H1 (cell line): ENCODE data around the gene GRM4. TPM values are rescaled to one million over a fixed set of nuclear protein-coding genes. Genes with fewer than 3 reads are reported as not detected.
A peak's percentile ranks its signal among the peaks of the same experiment; 100 is the strongest.

Source experiments
- CTCF ChIA-PET: fragments of 300-600 bp; sonication (Branson Sonifier 250); formaldehyde crosslinking; loops from one replicate; lab custom pipeline; 2021; ENCODE audit not compliant: partially characterized antibody; lab: Charles Lee
- POLR2A ChIA-PET: fragments of 300-600 bp; sonication (Branson Sonifier 250); formaldehyde crosslinking; loops from one replicate; lab custom pipeline; 2021; ENCODE audit warnings: inconsistent platforms; ENCODE audit not compliant: partially characterized antibody; lab: Charles Lee
- DNase-seq, 2 experiments: peaks; one replicate each; pipeline versions ENCODE4 v3.0.0 to v3.0.0-alpha.2; 2010 to 2022; ENCODE audit warnings: low spot score in 2 of 2, low read depth in 1 of 2, mixed read lengths in 1 of 2
- FAIRE-seq: peaks from 2 replicates; lab custom pipeline; 2011; peaks lifted over from hg19 to GRCh38; lab: Jason Lieb, UNC
- H2AFZ ChIP-seq: 2 replicates; pipeline ENCODE4 v1.8.1; 2012; ENCODE audit warnings: low read length, inconsistent platforms
- H2AK5ac ChIP-seq: 2 replicates; pipeline ENCODE4 v1.6.1; 2013; ENCODE audit warnings: low read depth, low read length
- H2BK120ac ChIP-seq: replicated peaks from 2 replicates; pipeline ENCODE3; 2013; ENCODE audit warnings: low read depth, low read length, inconsistent platforms
- H2BK12ac ChIP-seq: 2 replicates; pipeline ENCODE4 v1.6.1; 2013; ENCODE audit warnings: low read depth, low read length
- H2BK15ac ChIP-seq: 2 replicates; pipeline ENCODE4 v1.6.1; 2013; ENCODE audit warnings: low read length
- H2BK20ac ChIP-seq: 2 replicates; pipeline ENCODE4 v1.6.1; 2013; ENCODE audit warnings: low read length
- H2BK5ac ChIP-seq: 2 replicates; pipeline ENCODE4 v1.6.1; 2013; ENCODE audit warnings: low read depth, low read length
- H3K14ac ChIP-seq: 2 replicates; pipeline ENCODE4 v1.6.1; 2013; ENCODE audit warnings: inconsistent platforms; ENCODE audit not compliant: insufficient read length
- H3K18ac ChIP-seq: 2 replicates; pipeline ENCODE4 v1.6.1; 2013; ENCODE audit warnings: low read length; ENCODE audit errors: extremely low read depth
- H3K23ac ChIP-seq: 2 replicates; pipeline ENCODE4 v1.6.1; 2013; ENCODE audit warnings: inconsistent platforms; ENCODE audit not compliant: insufficient read length
- H3K23me2 ChIP-seq: 2 replicates; pipeline ENCODE4 v1.6.1; 2013; ENCODE audit warnings: low read depth, low read length
- H3K27ac ChIP-seq: 2 replicates; pipeline ENCODE4 v1.6.1; 2011; ENCODE audit warnings: low read depth, low read length, inconsistent platforms
- H3K27me3 ChIP-seq, 4 experiments: replicated peaks in 1 of 4; 1 replicate in 1 of 4; 2 replicates in 3 of 4; pipeline versions ENCODE4 v1.6.1 to v1.8.1; 2011 to 2013; ENCODE audit warnings: low read length in 3 of 4, mild to moderate bottlenecking in 3 of 4, inconsistent platforms in 2 of 4, mixed read lengths in 2 of 4, moderate library complexity in 1 of 4; ENCODE audit not compliant: control insufficient read depth in 3 of 4, insufficient read depth in 3 of 4; ENCODE audit errors: extremely low read depth in 1 of 4
- H3K36me3 ChIP-seq, 4 experiments: 2 replicates each; pipeline versions ENCODE4 v1.6.1 to v1.8.1; 2011 to 2013; ENCODE audit warnings: mild to moderate bottlenecking in 4 of 4, low read length in 3 of 4, moderate library complexity in 2 of 4, control low read depth in 1 of 4, inconsistent platforms in 1 of 4; ENCODE audit not compliant: insufficient read depth in 4 of 4, control insufficient read depth in 2 of 4
- H3K4ac ChIP-seq: replicated peaks from 2 replicates; pipeline ENCODE3; 2013; ENCODE audit warnings: low read length, low read depth, mixed read lengths, inconsistent platforms; ENCODE audit not compliant: insufficient read length
- H3K4me1 ChIP-seq, 4 experiments: replicated peaks in 1 of 4; 1 replicate in 1 of 4; 2 replicates in 3 of 4; pipeline versions ENCODE4 v1.6.1 to v1.8.1; 2011 to 2013; ENCODE audit warnings: low read length in 3 of 4, inconsistent platforms in 2 of 4, mixed read lengths in 1 of 4; ENCODE audit not compliant: insufficient read depth in 4 of 4, control insufficient read depth in 3 of 4
- H3K4me2 ChIP-seq, 2 experiments: 2 replicates each; pipeline versions ENCODE4 v1.6.1 to v1.8.1; 2011 to 2013; ENCODE audit warnings: low read depth in 2 of 2, low read length in 2 of 2, control low read depth in 1 of 2, inconsistent platforms in 1 of 2, mild to moderate bottlenecking in 1 of 2; ENCODE audit not compliant: insufficient read depth in 1 of 2
- H3K4me3 ChIP-seq, 4 experiments: fragments of 200-600, 300-600 bp in 1 of 4; sonication (generic), shearing (Covaris generic), sonication (Bioruptor Twin) in 1 of 4; 2 replicates each; pipeline versions ENCODE4 v1.5.1 to v1.8.1; 2011 to 2016; ENCODE audit warnings: low read length in 4 of 4, low read depth in 3 of 4, control low read depth in 2 of 4, inconsistent platforms in 2 of 4, mild to moderate bottlenecking in 2 of 4, mixed read lengths in 1 of 4, moderate library complexity in 1 of 4; ENCODE audit not compliant: insufficient read depth in 2 of 4; ENCODE audit errors: extremely low read depth in 1 of 4
- H3K56ac ChIP-seq: replicated peaks from 2 replicates; pipeline ENCODE3; 2013; ENCODE audit warnings: low read depth, mild to moderate bottlenecking, mixed read lengths, low read length, inconsistent platforms; ENCODE audit not compliant: insufficient read length
- H3K79me1 ChIP-seq: 2 replicates; pipeline ENCODE4 v1.6.1; 2013; ENCODE audit warnings: low read depth, low read length, control low read depth
- H3K79me2 ChIP-seq, 2 experiments: 2 replicates each; pipeline versions ENCODE4 v1.6.1 to v1.8.1; 2012 to 2013; ENCODE audit warnings: low read length in 2 of 2, mild to moderate bottlenecking in 2 of 2, inconsistent platforms in 1 of 2; ENCODE audit not compliant: insufficient read depth in 2 of 2, control insufficient read depth in 1 of 2
- H3K9ac ChIP-seq, 4 experiments: replicated peaks in 1 of 4; 1 replicate in 1 of 4; 2 replicates in 3 of 4; pipeline versions ENCODE4 v1.6.1 to v1.8.1; 2011 to 2013; ENCODE audit warnings: low read depth in 3 of 4, low read length in 3 of 4, control low read depth in 2 of 4, mild to moderate bottlenecking in 2 of 4, moderate library complexity in 2 of 4, inconsistent platforms in 1 of 4; ENCODE audit errors: extremely low read depth in 1 of 4
- H3K9me3 ChIP-seq, 2 experiments: 2 replicates each; pipeline versions ENCODE4 v1.6.1 to v1.8.1; 2012 to 2013; ENCODE audit warnings: mild to moderate bottlenecking in 2 of 2, moderate library complexity in 2 of 2, control low read depth in 1 of 2, inconsistent platforms in 1 of 2, low read depth in 1 of 2, low read length in 1 of 2, mixed read lengths in 1 of 2; ENCODE audit not compliant: insufficient read depth in 2 of 2
- H4K20me1 ChIP-seq, 2 experiments: replicated peaks in 1 of 2; 2 replicates each; pipeline versions ENCODE3 to v1.8.1; 2011 to 2013; ENCODE audit warnings: inconsistent platforms in 2 of 2, low read length in 2 of 2, mild to moderate bottlenecking in 1 of 2; ENCODE audit not compliant: insufficient read depth in 2 of 2, control insufficient read depth in 1 of 2
- H4K5ac ChIP-seq: 2 replicates; pipeline ENCODE4 v1.6.1; 2013; ENCODE audit warnings: low read length, low read depth, mixed read lengths, inconsistent platforms; ENCODE audit not compliant: insufficient read length
- H4K8ac ChIP-seq: 2 replicates; pipeline ENCODE4 v1.8.0; 2013; ENCODE audit warnings: mild to moderate bottlenecking, moderate library complexity, low read length, inconsistent platforms; ENCODE audit not compliant: insufficient read depth; ENCODE audit errors: extremely low read depth
- H4K91ac ChIP-seq: replicated peaks from 2 replicates; pipeline ENCODE3; 2013; ENCODE audit warnings: low read length, mixed read lengths, inconsistent platforms; ENCODE audit not compliant: insufficient read length
- EZH2 ChIP-seq: fragments of 200-600 bp; sonication (generic); IDR thresholded peaks from 2 replicates; pipeline ENCODE4 v1.7.1; 2012; ENCODE audit warnings: low read depth, mild to moderate bottlenecking, moderate library complexity, low read length, inconsistent platforms; ENCODE audit not compliant: severe bottlenecking
- MAFK ChIP-seq: IDR thresholded peaks from 2 replicates; pipeline ENCODE4 v1.6.1; 2012; ENCODE audit warnings: low read depth, mild to moderate bottlenecking, improper control_type of control experiment, low read length
- WGBS, 2 experiments: shearing (Covaris generic) in 1 of 2; methylation state at CpG; one replicate each; pipeline versions ENCODE4 v1.1.6 to v1.1.7; 2013 to 2015; ENCODE audit warnings: low lambda C conversion rate in 2 of 2, mixed read lengths in 2 of 2, inconsistent platforms in 1 of 2, low coverage in 1 of 2, missing lambda C conversion rate in 1 of 2; ENCODE audit not compliant: insufficient replicate concordance in 2 of 2, insufficient coverage in 1 of 2, insufficient read length in 1 of 2; ENCODE audit errors: extremely low coverage in 1 of 2, missing lambda C conversion rate in 1 of 2; 5-methylcytosine and 5-hydroxymethylcytosine counted together
- polyA plus RNA-seq, 7 experiments: library from polyadenylated mRNA; depleted of rRNA in 3 of 7; stranded (reverse) in 5 of 7; unstranded in 2 of 7; fragments of >200 nt in 5 of 7; fragments of 200-250 nt in 2 of 7; gene quantifications; 1 replicate in 5 of 7; 2 replicates in 1 of 7; 4 replicates in 1 of 7; pipeline versions ENCODE4 v1.2.1 to v1.2.3, GENCODE V29; 2011 to 2013; ENCODE audit warnings: missing spikeins in 2 of 7, mixed read lengths in 2 of 7
- total RNA-seq: library from RNA; stranded (reverse); fragmentation: NEBNext Ultra II Directional; extraction: Animal tissue kit (Norgen Biotek cat#: 25700); gene quantifications from 2 replicates; pipeline ENCODE4 v1.2.1, GENCODE V29; 2021

Gene GRM4
- total and polyA plus RNA-seq, 2 of the 8 experiments (the other 6 are each of a cell fraction or from before 2014, with no cell fraction given), result 19.6 to 21.5 TPM

DNA sequence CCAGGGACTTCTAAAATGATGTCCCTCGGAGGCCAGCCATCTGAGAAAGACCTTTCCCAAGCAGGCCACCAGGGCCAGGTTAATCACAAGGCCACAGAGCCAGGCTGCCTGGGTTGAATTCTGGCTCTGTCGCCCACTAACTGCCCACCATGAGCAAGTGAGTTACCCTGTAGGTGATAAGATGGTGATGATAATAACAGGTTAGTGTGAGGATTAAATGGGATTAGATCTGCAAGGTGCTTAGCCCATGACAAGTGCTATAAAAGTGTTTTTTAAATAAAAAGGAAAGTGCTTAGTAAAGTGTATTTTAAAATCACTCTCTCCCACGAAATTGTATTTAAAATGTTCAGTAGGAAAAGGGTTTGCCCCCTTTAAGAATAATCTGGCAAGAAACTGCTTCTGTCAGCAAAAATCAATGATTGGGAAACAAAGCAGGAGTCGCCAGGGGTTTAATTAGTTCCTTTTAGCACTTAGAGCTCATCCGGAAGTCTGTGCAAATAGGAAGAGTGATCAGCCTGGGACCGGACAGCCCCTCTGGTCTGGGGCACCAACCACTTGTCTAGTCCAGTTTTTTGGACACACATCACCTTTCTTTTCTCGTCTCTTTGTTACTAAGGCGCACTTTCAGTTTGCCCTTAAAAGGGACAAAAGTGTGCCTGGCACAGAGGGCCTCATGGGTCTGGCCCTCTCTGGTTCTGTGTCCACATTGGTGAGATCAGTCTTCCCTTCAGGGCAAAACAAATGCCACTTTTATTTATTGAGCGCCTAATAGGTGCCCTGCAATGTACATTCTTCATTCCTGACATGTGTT, 150.4 kb downstream of the GRM4 start:
- H3K18ac ChIP-seq, result no peak overlapping the region
- no peak overlapping the region for H3K4ac ChIP-seq
- H2AFZ ChIP-seq, result no peak overlapping the region
- no peak overlapping the region for H2BK12ac ChIP-seq
- H3K27me3 ChIP-seq, result peaks cover 0 to 8% (median 2%) of the 10 kb centered on the region in 4 experiments; a peak in 4 of 7 replicates
- no peak overlapping the region for H2BK15ac ChIP-seq
- H4K91ac ChIP-seq, result no peak overlapping the region
- H3K56ac ChIP-seq, result no peak overlapping the region
- no peak overlapping the region for H2AK5ac ChIP-seq
- no peak overlapping the region for H3K23ac ChIP-seq
- H3K14ac ChIP-seq, result no peak overlapping the region
- H4K20me1 ChIP-seq, result no peaks in the 10 kb centered on the region
- H4K5ac ChIP-seq, result no peak overlapping the region
- H3K23me2 ChIP-seq, result no peaks in the 10 kb centered on the region
- H3K9me3 ChIP-seq, result no peaks in the 10 kb centered on the region
- H3K4me1 ChIP-seq, result peaks cover 0 to 5% (median 1%) of the 10 kb centered on the region in 4 experiments; a peak in 4 of 7 replicates
- H4K8ac ChIP-seq, result no peak overlapping the region
- no peaks in the 10 kb centered on the region for H3K79me1 ChIP-seq
- CTCF ChIA-PET, result interaction anchor here (0.7 to 4.2 kb wide), 3 partner anchors 28 to 144 kb away, joined by 3 to 22 read pairs (median 3); no protein-coding TSS in a partner anchor
- POLR2A ChIA-PET, result no interaction called here
- 83% methylated on average over 9 of the region's 9 CpGs; no CpG with 5 or more reads in 1 of the 2 experiments for whole genome bisulfite sequencing, 2 experiments
- H3K9ac ChIP-seq, result no peak overlapping the region
- no peak overlapping the region for H3K4me2 ChIP-seq
- TF ChIP-seq MAFK, result peak; percentile 81
- TF ChIP-seq EZH2, result no peak
- no peak overlapping the region for H3K4me3 ChIP-seq
- no peak overlapping the region for H2BK20ac ChIP-seq
- H2BK5ac ChIP-seq, result no peak overlapping the region
- H3K36me3 ChIP-seq, result no peaks in the 10 kb centered on the region
- DNase-seq (no peak), FAIRE-seq (no peak)
- H2BK120ac ChIP-seq, result no peak overlapping the region
- H3K27ac ChIP-seq, result no peak overlapping the region
- no peaks in the 10 kb centered on the region for H3K79me2 ChIP-seq
